ENCODE measurements around the gene FUT7.

DNA sequence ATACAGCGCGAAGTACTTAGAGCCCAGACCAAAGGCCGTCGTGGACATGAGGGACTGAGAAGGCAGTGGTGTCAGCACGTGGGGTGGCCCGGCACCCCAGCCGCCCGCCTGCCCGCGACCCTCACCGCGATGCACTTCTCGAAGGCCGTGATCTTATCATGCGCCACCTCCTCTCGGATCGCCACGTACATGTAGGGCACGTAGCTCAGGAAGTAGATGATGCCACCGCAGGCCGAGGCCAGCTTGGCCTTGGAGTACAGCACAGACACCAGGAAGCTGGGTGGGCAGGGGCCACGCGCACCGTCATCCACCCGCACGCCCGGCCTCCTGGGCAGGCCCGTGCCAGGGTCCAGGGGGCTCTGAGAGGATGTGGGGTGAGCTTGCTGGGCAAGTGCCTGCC lies 14.8 kb downstream of the FUT7 start:
- TF ChIP-seq, protein P1, sequence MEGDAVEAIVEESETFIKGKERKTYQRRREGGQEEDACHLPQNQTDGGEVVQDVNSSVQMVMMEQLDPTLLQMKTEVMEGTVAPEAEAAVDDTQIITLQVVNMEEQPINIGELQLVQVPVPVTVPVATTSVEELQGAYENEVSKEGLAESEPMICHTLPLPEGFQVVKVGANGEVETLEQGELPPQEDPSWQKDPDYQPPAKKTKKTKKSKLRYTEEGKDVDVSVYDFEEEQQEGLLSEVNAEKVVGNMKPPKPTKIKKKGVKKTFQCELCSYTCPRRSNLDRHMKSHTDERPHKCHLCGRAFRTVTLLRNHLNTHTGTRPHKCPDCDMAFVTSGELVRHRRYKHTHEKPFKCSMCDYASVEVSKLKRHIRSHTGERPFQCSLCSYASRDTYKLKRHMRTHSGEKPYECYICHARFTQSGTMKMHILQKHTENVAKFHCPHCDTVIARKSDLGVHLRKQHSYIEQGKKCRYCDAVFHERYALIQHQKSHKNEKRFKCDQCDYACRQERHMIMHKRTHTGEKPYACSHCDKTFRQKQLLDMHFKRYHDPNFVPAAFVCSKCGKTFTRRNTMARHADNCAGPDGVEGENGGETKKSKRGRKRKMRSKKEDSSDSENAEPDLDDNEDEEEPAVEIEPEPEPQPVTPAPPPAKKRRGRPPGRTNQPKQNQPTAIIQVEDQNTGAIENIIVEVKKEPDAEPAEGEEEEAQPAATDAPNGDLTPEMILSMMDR (IDR thresholded peaks at IDR 0.05): no peak
- no peak for TF ChIP-seq POLR2A (IDR thresholded peaks at IDR 0.05)
